Uterus (tissue), 2 donors: Measurements from ENCODE around the gene SLC52A3.

Experiments used
- CTCF ChIP-seq, 4 experiments: fragments of 200-600 bp in 2 of 4; fragments of 450-650 bp in 2 of 4; sonication (generic) in 2 of 4; IDR thresholded peaks; one replicate each; pipeline ENCODE4 v1.5.1; 2016 to 2019; ENCODE audit warnings: antibody characterized with exemption in 4 of 4, mild to moderate bottlenecking in 2 of 4, moderate library complexity in 1 of 4
- POLR2A ChIP-seq, 2 donors: fragments of 450-650 bp; IDR thresholded peaks; one replicate each; pipeline ENCODE4 v1.6.1; 2016; ENCODE audit warnings: antibody characterized with exemption in 2 of 2, mild to moderate bottlenecking in 1 of 2, moderate library complexity in 1 of 2

- TF ChIP-seq CTCF (IDR thresholded peaks at IDR 0.05) (no peak), POLR2A (IDR thresholded peaks at IDR 0.05) (no peak)
Observed at GRCh38 chr20:730005-730404, 38.3 kb downstream of the SLC52A3 start.
